NCI-H1436 treated with DMSO at 0.1 percent for 48 hours (cell line): ENCODE results near the gene STON2.

Experiments
- DNase-seq: peaks from one replicate; lab custom pipeline; 2025; lab: John Stamatoyannopoulos, UW

STON2 gene

DNA sequence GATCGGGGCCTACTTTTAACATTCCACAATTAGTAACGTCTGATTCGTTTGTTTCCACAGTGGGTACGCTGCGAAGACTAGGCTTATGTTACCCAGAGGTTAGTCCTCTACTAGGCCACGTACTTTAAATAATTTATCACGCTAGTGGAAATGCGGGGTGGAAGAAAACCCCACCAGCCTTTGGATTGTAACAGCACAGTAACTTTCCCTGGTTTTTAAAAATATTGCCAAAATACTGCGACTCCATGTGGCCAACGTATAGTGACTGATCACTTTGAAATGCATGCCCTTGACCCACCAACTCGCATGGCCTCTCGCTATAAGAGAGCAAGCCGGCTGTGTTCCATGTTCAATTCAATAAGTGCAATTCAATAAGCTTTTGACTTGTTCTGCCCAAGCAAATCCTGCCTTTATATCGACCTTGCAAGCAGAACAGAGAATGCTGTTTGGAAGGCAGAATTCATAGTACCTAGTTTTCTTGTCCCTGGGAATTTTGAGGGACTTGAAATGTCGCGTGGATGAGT is 178.5 kb downstream of the STON2 start:
- DNase-seq, result no peak

DNA sequence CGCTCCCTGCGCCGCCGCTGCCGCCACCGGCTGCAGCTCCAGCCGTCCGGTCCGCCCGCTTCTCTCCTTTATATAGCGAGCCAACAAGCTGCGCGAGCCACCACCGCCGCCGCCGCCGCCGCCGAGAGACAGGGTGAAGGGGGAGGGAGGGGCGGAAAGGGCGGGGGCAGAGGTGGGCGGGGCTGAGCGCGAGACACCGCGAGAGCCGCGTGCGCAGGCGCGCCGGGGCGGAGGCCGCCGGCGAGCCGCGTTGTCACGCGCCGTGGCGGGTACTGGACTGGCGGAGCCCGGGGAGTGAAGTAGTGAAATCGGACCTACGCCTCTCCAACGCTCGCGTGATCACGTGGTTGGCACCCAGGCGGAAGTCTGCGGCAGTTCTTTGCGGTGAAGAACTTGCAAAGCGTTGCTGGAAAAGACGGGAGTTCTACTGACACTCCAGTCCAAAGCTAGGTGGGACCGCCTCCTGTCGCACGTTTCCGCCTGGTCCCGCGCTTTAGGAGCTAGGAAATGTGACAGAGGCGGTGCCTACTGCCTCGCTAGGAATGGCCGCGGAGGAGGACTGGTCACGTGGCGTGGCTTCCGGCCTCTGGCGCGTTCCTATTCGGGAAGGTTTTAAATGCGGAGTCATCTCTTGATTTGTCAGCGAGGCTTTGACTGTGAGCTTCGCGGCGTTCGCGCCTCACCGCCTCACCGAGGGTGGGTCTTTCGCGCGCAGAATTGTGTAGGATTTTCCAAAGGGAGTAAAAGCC is 179.1 kb downstream of the STON2 start, which contains the start of gene GTF2A1:
GTF2A1 (minus strand) TSS at position 130 of the 749 bp plus-strand sequence. CDS start 441 bp downstream, outside the sequence.
- peak; percentile 86 for DNase-seq

DNA sequence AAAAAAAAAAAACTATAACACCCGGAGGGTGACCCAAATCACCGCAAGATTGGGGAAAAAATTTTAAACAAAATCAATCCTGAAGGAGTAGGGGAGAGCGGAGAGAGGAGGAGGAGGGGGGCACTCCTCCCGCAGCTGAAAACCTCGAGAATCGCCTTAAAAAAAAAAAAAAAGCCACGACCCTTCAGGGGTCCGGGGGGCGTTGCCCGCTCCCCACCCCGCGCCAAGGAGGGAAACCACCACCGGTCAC is 179.6 kb downstream of the STON2 start:
- DNase-seq, result no peak

DNA sequence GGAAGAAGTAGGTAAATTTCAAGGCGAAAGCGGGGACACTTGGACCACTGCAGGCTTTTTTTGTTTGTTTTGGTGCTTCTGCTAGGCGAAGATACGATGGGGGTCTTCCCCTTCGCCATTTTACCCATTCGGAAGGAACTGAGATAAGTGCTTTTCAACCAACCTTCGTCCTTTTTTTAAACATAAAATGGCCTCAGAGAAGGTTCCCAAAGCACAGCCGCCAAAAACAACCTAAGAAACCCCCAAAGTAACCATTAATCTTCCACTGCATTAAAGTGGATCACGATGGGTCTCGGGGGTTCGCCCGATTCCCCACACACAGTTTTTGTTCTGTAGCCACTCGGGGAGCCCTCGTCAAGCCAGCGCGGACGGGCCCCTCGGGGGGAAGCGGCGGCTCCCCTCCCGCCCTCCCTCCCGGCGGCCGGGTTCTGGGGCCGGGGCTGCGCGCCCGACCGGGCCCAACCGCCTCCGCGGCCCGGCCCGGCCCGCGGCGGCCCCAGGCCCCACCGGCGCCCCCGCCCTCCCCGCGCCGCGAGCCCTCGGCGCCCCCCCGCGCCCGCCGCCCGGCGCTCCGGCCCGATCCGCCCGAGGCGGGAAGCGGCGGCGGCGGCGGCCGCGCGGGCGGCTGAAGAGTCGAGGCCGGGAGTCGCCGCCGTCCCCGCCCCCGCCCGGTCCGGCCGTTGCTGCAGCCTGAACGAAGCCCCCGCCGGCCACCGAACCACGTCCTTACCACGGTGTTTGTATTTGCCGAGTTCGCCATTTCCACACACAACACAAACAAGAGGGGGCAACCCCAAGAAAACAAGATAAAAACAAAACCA is 180.2 kb downstream of the STON2 start:
- no peak for DNase-seq

DNA sequence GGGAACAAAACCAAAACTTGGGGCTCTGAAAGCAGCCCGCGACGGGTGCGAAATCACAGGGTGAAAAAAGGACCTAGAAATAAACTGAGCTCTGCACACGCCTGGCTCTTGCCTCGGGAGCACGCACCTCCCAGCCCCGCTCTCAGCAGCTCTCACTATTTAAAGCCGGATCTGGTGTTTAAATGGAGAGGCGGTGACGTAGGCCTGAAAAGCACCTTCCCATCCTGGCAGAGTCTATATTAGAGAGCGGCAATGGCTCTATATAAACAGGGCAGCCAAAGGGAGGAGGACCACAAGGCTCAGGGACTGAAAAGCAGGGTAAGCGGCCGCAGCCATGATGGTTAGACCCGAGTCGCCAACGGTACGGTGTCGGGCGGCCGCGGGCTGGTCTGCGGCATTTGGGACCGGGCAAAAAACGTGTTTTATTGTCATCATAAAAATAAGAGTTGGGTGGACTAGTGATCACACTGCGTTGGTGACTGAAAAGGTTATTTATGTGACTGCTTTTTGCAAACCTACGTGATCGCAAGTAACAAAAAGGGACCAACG is 180.8 kb downstream of the STON2 start:
- peak; percentile 95 for DNase-seq

DNA sequence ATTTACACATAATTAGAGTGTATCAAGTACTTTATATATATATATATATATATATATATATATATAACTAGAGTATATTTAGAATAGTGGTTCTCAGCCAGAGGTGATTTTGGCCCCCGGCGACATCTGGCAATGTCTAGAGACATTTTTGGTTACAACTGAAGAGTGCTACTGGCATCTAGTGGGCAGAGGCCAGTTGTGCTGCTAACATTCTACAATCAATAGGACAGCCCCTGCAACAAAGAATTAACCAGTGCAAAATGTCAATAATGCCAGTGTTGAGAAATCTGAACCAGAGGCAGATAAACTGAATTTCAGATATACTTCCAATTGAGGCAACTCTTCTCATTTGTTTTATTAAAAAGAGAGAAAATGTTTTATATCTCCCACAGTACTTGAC is 188.3 kb downstream of the STON2 start:
- no peak for DNase-seq
